ENCODE data around the gene WNT6. TPM values are rescaled to one million over a fixed set of nuclear protein-coding genes. Genes with fewer than 3 reads are reported as not detected.

Gene WNT6
- total RNA-seq, result 1 to 10 TPM in 2 of 4 donors, under 1 TPM in 2; 0.19 to 2.7 (median 0.62) TPM

DNA sequence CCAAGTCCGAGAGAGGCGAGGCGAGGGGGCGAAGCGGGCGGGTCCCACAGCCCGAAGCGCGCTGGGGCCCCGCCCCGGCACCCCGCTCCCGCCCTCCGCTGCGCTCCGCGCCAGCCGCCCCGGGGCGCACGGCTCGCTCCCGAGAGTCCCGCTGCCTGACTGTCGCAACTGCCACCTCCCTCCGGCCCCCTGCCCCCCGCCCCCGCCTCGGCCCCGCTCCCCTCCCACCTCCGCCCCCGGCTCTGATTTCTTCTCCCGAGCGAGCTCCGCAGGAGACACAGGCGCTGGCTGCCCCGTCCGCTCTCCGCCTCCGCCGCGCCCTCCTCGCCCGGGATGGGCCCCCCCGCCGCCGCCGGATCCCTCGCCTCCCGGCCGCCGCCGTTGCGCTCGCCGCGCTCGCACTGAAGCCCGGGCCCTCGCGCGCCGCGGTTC lies at the start of gene WNT6:
TSS of gene WNT6 (plus strand) at position 250 of the 432 bp plus-strand sequence. CDS start 233 bp downstream, outside the sequence.
- ATAC-seq (ENCODE audit: low FRiP score) (peak; percentile 37), DNase-seq (ENCODE audit: low spot score) (no peak)
- TF ChIP-seq, protein P1, sequence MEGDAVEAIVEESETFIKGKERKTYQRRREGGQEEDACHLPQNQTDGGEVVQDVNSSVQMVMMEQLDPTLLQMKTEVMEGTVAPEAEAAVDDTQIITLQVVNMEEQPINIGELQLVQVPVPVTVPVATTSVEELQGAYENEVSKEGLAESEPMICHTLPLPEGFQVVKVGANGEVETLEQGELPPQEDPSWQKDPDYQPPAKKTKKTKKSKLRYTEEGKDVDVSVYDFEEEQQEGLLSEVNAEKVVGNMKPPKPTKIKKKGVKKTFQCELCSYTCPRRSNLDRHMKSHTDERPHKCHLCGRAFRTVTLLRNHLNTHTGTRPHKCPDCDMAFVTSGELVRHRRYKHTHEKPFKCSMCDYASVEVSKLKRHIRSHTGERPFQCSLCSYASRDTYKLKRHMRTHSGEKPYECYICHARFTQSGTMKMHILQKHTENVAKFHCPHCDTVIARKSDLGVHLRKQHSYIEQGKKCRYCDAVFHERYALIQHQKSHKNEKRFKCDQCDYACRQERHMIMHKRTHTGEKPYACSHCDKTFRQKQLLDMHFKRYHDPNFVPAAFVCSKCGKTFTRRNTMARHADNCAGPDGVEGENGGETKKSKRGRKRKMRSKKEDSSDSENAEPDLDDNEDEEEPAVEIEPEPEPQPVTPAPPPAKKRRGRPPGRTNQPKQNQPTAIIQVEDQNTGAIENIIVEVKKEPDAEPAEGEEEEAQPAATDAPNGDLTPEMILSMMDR (IDR thresholded peaks at IDR 0.05), result no peak

DNA sequence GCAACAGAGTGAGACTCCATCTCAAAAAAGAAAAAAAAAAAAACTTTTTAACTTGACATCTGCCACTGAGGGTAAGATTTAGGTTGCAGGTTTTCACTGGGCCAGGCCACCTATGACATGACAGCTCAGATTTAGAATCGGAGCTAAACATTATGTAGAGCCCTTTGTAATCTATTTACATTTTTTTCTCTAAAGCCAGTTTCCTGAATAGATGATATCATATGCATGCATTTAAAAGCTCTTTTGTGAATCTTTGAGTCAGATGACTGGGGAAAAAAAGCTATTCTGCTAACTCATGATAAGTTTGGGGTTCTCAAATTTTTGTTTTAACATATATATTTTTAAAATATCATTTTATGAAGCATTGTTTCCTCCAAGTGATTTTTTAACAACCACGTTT lies 49.3 kb upstream of the WNT6 start:
- no peak for ATAC-seq (ENCODE audit: low FRiP score)
- TF ChIP-seq, protein P1 (IDR thresholded peaks at IDR 0.05), result no peak
- no peak for DNase-seq (ENCODE audit: low spot score)

DNA sequence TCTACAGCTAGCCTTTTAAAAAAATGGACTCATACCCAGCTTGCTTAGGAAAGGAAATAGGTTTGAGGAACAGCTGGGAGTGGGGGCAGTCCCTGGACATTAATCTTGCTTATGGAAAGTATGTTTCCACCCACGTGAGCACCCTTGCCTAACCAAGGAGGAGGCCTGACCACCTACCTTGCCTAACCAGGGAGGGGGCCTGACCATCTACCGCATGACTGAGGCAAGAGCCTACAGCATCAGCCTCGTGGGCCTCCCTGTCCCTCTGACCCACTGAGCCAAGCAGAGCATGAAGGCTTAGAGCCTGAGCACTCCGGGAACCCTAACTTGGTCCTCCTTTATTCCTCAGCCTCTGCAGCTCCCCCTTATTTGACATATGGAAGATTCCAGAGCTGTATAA lies 48.2 kb upstream of the WNT6 start:
- ATAC-seq (ENCODE audit: low FRiP score) (peak; percentile 22), DNase-seq (ENCODE audit: low spot score) (no peak)
- TF ChIP-seq, protein P1 (IDR thresholded peaks at IDR 0.05), result no peak

DNA sequence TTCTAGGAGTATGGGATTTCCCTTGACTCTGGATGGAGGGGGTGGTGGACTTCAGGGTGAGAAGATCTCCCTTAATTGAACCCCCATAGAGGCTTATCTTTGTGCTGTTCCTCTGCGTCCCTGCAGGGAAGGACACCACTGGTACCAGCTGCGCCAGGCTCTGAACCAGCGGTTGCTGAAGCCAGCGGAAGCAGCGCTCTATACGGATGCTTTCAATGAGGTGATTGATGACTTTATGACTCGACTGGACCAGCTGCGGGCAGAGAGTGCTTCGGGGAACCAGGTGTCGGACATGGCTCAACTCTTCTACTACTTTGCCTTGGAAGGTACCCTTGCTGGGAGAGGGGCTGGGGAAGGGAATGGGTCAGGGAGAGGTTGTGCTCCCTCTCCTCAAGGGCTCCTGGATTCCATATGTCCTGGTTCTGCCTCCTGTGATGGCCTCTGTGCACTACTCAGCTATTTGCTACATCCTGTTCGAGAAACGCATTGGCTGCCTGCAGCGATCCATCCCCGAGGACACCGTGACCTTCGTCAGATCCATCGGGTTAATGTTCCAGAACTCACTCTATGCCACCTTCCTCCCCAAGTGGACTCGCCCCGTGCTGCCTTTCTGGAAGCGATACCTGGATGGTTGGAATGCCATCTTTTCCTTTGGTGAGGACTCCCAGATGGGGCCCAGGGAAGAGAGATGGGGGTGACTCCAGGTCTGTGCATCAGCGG lies 47.3 kb upstream of the WNT6 start:
- DNase-seq (ENCODE audit: low spot score) (no peak), ATAC-seq (ENCODE audit: low FRiP score) (no peak)
- TF ChIP-seq, protein P1 (IDR thresholded peaks at IDR 0.05), result no peak

DNA sequence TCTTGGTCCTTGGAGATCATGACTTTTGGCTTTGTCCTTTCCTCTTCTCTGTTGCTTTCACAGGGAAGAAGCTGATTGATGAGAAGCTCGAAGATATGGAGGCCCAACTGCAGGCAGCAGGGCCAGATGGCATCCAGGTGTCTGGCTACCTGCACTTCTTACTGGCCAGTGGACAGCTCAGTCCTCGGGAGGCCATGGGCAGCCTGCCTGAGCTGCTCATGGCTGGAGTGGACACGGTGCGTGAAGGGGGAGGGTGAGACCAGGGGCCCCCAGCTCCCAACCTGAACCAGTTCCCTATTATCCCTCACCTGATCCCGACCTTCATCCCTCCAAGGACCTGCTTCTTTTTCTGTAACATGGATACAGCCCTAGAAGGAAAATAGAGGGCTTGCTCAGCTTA lies 46.7 kb upstream of the WNT6 start:
- no peak for DNase-seq (ENCODE audit: low spot score)
- TF ChIP-seq, protein P1 (IDR thresholded peaks at IDR 0.05), result no peak
- no peak for ATAC-seq (ENCODE audit: low FRiP score)

DNA sequence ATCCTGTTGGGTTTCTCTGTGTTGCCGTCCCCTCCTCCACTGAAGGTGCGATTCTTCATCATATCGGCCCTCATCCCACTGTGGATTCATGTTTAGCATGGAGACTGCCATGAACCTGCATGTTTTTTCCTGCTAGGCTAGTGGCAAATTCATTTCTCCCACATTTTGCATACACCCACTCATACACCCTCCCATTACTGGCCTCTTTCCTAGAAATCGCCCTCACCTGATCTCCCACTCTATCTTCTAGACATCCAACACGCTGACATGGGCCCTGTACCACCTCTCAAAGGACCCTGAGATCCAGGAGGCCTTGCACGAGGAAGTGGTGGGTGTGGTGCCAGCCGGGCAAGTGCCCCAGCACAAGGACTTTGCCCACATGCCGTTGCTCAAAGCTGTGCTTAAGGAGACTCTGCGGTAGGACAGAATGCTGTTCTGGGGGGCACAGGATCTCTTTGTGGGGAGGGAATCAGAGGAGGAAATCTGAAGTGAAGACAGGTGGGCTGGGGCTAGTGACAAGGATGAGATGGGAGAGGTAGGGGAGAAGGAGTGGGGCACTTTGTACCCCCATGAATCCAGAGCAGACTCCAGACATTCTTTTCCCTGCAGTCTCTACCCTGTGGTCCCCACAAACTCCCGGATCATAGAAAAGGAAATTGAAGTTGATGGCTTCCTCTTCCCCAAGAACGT lies 45.7 kb upstream of the WNT6 start:
- ATAC-seq (ENCODE audit: low FRiP score) (no peak), DNase-seq (ENCODE audit: low spot score) (no peak)
- TF ChIP-seq, protein P1 (IDR thresholded peaks at IDR 0.05), result no peak
